ENCODE measurements around the gene CSK. TPM values are rescaled to one million over a fixed set of nuclear protein-coding genes. Genes with fewer than 3 reads are reported as not detected.

The CSK gene
- total RNA-seq, 1 experiment from 2014 or later = 49.2 TPM

DNA sequence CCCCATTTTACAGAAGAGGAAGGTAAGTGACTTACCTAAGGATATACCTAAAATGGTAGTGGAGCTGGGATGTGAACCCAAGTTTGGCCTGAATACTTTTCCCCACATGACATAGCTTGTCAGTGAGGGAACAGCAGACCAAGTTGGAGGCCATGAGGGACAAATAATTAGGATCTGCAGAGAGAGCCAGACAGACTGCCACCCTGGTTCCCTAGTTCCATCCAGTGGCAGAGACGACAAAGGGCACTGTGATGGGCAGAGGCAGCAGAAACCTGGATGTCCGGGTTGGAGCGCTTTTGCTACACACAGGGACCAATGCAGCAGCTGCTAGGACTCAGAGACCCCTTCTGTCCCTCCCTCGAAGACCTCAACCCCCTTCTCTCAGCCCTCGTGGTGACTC lies 45.7 kb downstream of the CSK start:
- no peaks in the 10 kb centered on the region for H3K79me1 ChIP-seq (ENCODE audit: insufficient read depth, low read depth, low read length, poor library complexity, severe bottlenecking)

More for the DNA sequence above, 45.7 kb downstream of the CSK start:
- no peak overlapping the region for H3T11ph ChIP-seq (ENCODE audit: low read length)
- no peak overlapping the region for H3K56ac ChIP-seq (ENCODE audit: insufficient read length, low read depth, low read length)
- Mint-ChIP-seq H3K4me1 (peaks cover 4 to 29% of the 10 kb centered on the region in 2 experiments; a peak in 3 of 4 replicates), H3K27me3 (ENCODE audit: low read depth) (peaks cover 68% of the 10 kb centered on the region), H3K36me3 (ENCODE audit: insufficient read depth in 1 of 3, low read depth in 3 of 3) (no peaks in the 10 kb centered on the region), H3K4me3 (no peak overlapping the region), H3K9me3 (no peaks in the 10 kb centered on the region), H3K27ac (no peak overlapping the region)
- no peak overlapping the region for H3K14ac ChIP-seq (ENCODE audit: insufficient read depth, low read length)
- H2BK12ac ChIP-seq (ENCODE audit: insufficient read length, low read depth, low read length) = no peak overlapping the region
- TF ChIP-seq, protein P1, sequence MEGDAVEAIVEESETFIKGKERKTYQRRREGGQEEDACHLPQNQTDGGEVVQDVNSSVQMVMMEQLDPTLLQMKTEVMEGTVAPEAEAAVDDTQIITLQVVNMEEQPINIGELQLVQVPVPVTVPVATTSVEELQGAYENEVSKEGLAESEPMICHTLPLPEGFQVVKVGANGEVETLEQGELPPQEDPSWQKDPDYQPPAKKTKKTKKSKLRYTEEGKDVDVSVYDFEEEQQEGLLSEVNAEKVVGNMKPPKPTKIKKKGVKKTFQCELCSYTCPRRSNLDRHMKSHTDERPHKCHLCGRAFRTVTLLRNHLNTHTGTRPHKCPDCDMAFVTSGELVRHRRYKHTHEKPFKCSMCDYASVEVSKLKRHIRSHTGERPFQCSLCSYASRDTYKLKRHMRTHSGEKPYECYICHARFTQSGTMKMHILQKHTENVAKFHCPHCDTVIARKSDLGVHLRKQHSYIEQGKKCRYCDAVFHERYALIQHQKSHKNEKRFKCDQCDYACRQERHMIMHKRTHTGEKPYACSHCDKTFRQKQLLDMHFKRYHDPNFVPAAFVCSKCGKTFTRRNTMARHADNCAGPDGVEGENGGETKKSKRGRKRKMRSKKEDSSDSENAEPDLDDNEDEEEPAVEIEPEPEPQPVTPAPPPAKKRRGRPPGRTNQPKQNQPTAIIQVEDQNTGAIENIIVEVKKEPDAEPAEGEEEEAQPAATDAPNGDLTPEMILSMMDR (conservative IDR thresholded peaks at IDR 0.05) = no peak
- H2BK5ac ChIP-seq (ENCODE audit: insufficient read length, low read length) = no peak overlapping the region
- no peaks in the 10 kb centered on the region for H3K4me1 ChIP-seq (ENCODE audit: insufficient read depth, low read length)
- no peak overlapping the region for H4K8ac ChIP-seq (replicated peaks; ENCODE audit: insufficient read length, low read depth, low read length)
- peaks cover 10% of the 10 kb centered on the region; the same call in 1 of the 2 replicates for H3K27me3 ChIP-seq (ENCODE audit: insufficient read depth, low read length)
- H4K5ac ChIP-seq (ENCODE audit: insufficient read length, low read depth, low read length) = no peak overlapping the region
- H2AK5ac ChIP-seq (ENCODE audit: insufficient read length, low read length) = no peak overlapping the region
- no peaks in the 10 kb centered on the region for H4K20me1 ChIP-seq (ENCODE audit: control insufficient read depth, insufficient read depth, insufficient read length)
- no peak overlapping the region for H2AFZ ChIP-seq (ENCODE audit: low read length)
- no peak overlapping the region for H4K91ac ChIP-seq (ENCODE audit: insufficient read length, low read depth, low read length)
- H2BK20ac ChIP-seq (ENCODE audit: low read depth, low read length, poor library complexity, severe bottlenecking) = no peak overlapping the region
- no peak overlapping the region for H3K4me2 ChIP-seq (ENCODE audit: insufficient read depth, insufficient read length, low read length)
- no CpG with 5 or more reads among the region's 5 CpGs for WGBS (ENCODE audit: extremely low coverage, insufficient read length, low lambda C conversion rate)
- H3K27ac ChIP-seq (ENCODE audit: insufficient read length, low read depth, low read length) = no peak overlapping the region
- DNase-seq = no peak
- H3K9ac ChIP-seq (ENCODE audit: extremely low read depth, insufficient read length, low read length) = no peak overlapping the region
- no peaks in the 10 kb centered on the region for H3K9me3 ChIP-seq (ENCODE audit: control insufficient read depth, low read depth, low read length)
- no peak overlapping the region for H2BK120ac ChIP-seq (ENCODE audit: low read depth, low read length, poor library complexity, severe bottlenecking)
- H3K23ac ChIP-seq (ENCODE audit: insufficient read length, low read depth, low read length) = no peak overlapping the region
- H2BK15ac ChIP-seq (ENCODE audit: low read depth, low read length) = no peak overlapping the region
- H3K23me2 ChIP-seq (ENCODE audit: insufficient read length, low read depth, low read length, poor library complexity, severe bottlenecking) = no peaks in the 10 kb centered on the region
- H3K18ac ChIP-seq (ENCODE audit: insufficient read length, low read depth, low read length) = no peak overlapping the region
- H3K4ac ChIP-seq (ENCODE audit: low read depth, low read length) = no peak overlapping the region
- no peaks in the 10 kb centered on the region for H3K79me2 ChIP-seq (ENCODE audit: insufficient read depth, low read length)

All from H9 (cell line).